Measurements from ENCODE around the gene DPY19L2. TPM values are rescaled to one million over a fixed set of nuclear protein-coding genes. Genes with fewer than 3 reads are reported as not detected.

DPY19L2 gene
- total RNA-seq (2022; extraction: Qiagen RNA extraction) = 1.5 to 2.8 TPM (median 1.9 TPM) in 5 replicates

GRCh38 chr12:63668028-63668799, at the start of gene DPY19L2:
DPY19L2 (minus strand) TSS chr12:63668493; CDS start chr12:63668393, 100 bp downstream.

Other genes starting within 250 kb of the DPY19L2 start
- gene RXYLT1, start 111.4 kb upstream of the DPY19L2 start, total RNA-seq (2022; extraction: Qiagen RNA extraction) = 23.5 to 26.8 TPM (median 25.1 TPM) in 5 replicates
- gene SRGAP1, start 176.2 kb upstream of the DPY19L2 start, total RNA-seq (2022; extraction: Qiagen RNA extraction) = 9.6 to 12.8 TPM (median 10.2 TPM) in 5 replicates